Adrenal gland (tissue), 12 donors: ENCODE data around the gene HIRIP3. TPM values are rescaled to one million over a fixed set of nuclear protein-coding genes. Genes with fewer than 3 reads are reported as not detected.
A peak's percentile ranks its signal among the peaks of the same experiment; 100 is the strongest.

Experiments
- DNase-seq, 7 donors: peaks; one replicate each; pipeline ENCODE4 v3.0.0-alpha.2; 2019 to 2020
- H3K27ac ChIP-seq, 5 donors: fragments of 200-600 bp; sonication (generic) in 4 of 5; 1 replicate in 3 of 5; 2 replicates in 2 of 5; pipeline versions ENCODE4 v1.5.1 to v1.8.0; 2016 to 2020; ENCODE audit warnings: mild to moderate bottlenecking in 1 of 5
- H3K27me3 ChIP-seq: fragments of 200-600 bp; 2 replicates; pipeline ENCODE4 v1.8.0; 2021
- H3K36me3 ChIP-seq, 2 donors: fragments of 200-600 bp; replicated peaks in 1 of 2; 1 replicate in 1 of 2; 2 replicates in 1 of 2; pipeline versions ENCODE4 v1.5.1 to v1.8.0; 2018 to 2022
- H3K4me1 ChIP-seq, 2 donors: fragments of 200-600 bp; replicated peaks in 1 of 2; 1 replicate in 1 of 2; 2 replicates in 1 of 2; pipeline versions ENCODE4 v1.5.1 to v1.8.0; 2018 to 2021
- H3K4me3 ChIP-seq, 4 donors: fragments of 200-600 bp; sonication (generic) in 3 of 4; one replicate each; pipeline ENCODE4 v1.5.1; 2016 to 2018
- H3K9me3 ChIP-seq, 3 donors: fragments of 200-600 bp; sonication (generic) in 1 of 3; replicated peaks in 1 of 3; 1 replicate in 2 of 3; 2 replicates in 1 of 3; pipeline versions ENCODE4 v1.5.1 to v1.8.0; 2016 to 2021
- POLR2A ChIP-seq, 2 donors: fragments of 450-650 bp; IDR thresholded peaks; one replicate each; pipeline ENCODE4 v1.6.1; 2017; ENCODE audit warnings: antibody characterized with exemption in 2 of 2, mild to moderate bottlenecking in 2 of 2, moderate library complexity in 1 of 2
- WGBS, 4 donors: extraction: QIAGEN DNeasy Blood & Tissue Kit in 2 of 4; methylation state at CpG; one replicate each; pipeline versions ENCODE4 v1.1.5 to v1.1.7; 2013 to 2017; 5-methylcytosine and 5-hydroxymethylcytosine counted together
- intact Hi-C, 2 donors: fragments of 100-400 bp; cut with DNase I; formaldehyde crosslinking; loops; one replicate each; pipeline versions ENCODE4 v1.14.1 to v1.15.0; 2022 to 2023
- polyA plus RNA-seq, 3 donors: library from polyadenylated mRNA; stranded (reverse); fragments of 200-250 nt in 2 of 3; fragments of 350-450 nt in 1 of 3; fragmentation: Illumina TruSeq in 1 of 3; extraction: RNeasy Lipid Tissue Mini Kit (QIAGEN cat#74804) in 1 of 3; gene quantifications; one replicate each; pipeline ENCODE4 v1.2.3, GENCODE V29; 2013 to 2014
- total RNA-seq, 9 donors: library from RNA; depleted of rRNA in 4 of 9; stranded (reverse); fragments of >200 nt in 4 of 9; fragments of 120-200 nt in 1 of 9; fragmentation: NEBNext Ultra II Directional in 1 of 9; extraction: Animal tissue kit (Norgen Biotek cat#: 25700) in 1 of 9; gene quantifications; one replicate each; pipeline versions ENCODE4 v1.1.0 to v1.2.4, GENCODE V29; 2013 to 2023
- TF ChIP-seq, protein P1 (sequence below), 6 experiments: fragments of 450-650 bp in 4 of 6; fragments of 200-600 bp in 2 of 6; sonication (generic) in 1 of 6; IDR thresholded peaks; 1 replicate in 5 of 6; 2 replicates in 1 of 6; pipeline versions ENCODE4 v1.5.1 to v1.8.0; 2016 to 2021; ENCODE audit warnings: antibody characterized with exemption in 6 of 6, mild to moderate bottlenecking in 2 of 6, moderate library complexity in 1 of 6
- donor health status: healthy with polysubstance abuse.
- donor health status: Bipolar disorder and iron deficiency.
- donor health status: DM: yes; HTN: yes; CAD: no.
- donor health status: DM: no; HTN: no; CAD: no.
- donor health status: DM: no; HTN: no; CAD: no.
- donor health status: DM: yes; HTN: yes; CAD: no.

The HIRIP3 gene
- total and polyA plus RNA-seq, 12 donors: 11.0 to 35.0 (median 19.1) TPM

DNA sequence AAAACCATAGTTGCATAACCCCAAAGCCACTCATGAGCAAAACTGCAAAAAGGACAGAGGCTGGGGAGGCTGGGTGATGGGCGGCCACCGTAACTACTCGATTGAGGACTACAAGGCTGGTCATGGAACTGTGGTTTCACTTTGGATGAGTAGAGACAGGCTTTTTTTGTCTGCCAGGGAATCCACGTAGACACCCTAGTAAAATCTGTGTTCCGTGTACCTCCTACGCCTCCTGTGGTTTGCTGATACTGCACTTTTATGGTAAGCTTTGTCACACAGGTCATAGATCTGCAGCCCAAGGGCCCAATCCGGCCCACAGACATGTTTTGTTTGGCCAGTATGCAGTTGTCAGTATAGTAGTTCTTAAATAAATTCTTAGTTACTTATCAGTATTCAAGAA lies 37.9 kb upstream of the HIRIP3 start:
- TF ChIP-seq, protein P1, sequence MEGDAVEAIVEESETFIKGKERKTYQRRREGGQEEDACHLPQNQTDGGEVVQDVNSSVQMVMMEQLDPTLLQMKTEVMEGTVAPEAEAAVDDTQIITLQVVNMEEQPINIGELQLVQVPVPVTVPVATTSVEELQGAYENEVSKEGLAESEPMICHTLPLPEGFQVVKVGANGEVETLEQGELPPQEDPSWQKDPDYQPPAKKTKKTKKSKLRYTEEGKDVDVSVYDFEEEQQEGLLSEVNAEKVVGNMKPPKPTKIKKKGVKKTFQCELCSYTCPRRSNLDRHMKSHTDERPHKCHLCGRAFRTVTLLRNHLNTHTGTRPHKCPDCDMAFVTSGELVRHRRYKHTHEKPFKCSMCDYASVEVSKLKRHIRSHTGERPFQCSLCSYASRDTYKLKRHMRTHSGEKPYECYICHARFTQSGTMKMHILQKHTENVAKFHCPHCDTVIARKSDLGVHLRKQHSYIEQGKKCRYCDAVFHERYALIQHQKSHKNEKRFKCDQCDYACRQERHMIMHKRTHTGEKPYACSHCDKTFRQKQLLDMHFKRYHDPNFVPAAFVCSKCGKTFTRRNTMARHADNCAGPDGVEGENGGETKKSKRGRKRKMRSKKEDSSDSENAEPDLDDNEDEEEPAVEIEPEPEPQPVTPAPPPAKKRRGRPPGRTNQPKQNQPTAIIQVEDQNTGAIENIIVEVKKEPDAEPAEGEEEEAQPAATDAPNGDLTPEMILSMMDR (IDR thresholded peaks at IDR 0.05): no peak
- TF ChIP-seq POLR2A (IDR thresholded peaks at IDR 0.05): no peak
- no peaks in the 10 kb centered on the region for H3K9me3 ChIP-seq
- no peak overlapping the region for H3K27ac ChIP-seq
- no peak overlapping the region for H3K4me3 ChIP-seq
- peaks cover 0 to 6% of the 10 kb centered on the region in 2 donors for H3K4me1 ChIP-seq
- WGBS, 4 donors: 63 to 78% (median 70%) methylated on average over 7 of the region's 7 CpGs
- peaks cover 19% of the 10 kb centered on the region for H3K27me3 ChIP-seq
- no peak for DNase-seq
- intact Hi-C loops: no loop called here
- H3K36me3 ChIP-seq: no peaks in the 10 kb centered on the region

DNA sequence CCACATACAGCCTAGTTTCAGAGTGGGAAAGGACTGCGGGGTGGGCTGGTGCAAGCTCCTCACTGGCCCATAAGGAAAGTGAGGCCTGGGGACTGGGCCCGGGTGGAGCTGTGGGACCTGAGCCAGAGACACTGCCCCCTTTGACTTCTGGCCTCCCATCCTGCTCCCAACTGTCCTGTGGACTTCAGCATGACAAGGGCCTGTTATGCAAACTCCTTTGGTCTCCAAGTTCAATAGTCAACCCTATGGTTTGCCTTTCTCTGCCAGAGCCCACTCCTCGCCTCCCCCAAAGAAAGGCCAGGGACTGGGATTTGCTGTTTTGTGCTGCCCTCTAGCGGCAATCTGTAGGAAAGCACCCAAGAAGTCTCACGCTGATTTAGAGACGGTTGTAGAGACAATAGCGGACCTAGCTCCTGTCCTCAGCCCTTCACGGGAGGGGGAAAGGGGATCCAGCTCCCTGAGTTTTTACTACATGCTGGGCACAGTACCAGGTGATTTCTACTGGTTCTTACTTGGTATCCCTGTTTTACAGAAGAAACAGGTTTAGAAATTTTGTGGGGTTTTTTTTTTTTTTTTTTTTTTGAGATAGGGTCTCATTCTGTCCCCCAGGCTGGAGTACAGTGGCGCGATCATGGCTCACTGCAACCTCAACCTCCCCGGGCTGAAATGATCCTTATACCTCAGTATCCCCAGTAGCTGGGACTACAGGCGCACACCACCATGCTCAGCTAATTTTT lies 36.8 kb upstream of the HIRIP3 start:
- no peak overlapping the region for H3K4me3 ChIP-seq
- intact Hi-C loops: no loop called here
- no peak overlapping the region for H3K27ac ChIP-seq
- H3K9me3 ChIP-seq: no peaks in the 10 kb centered on the region
- TF ChIP-seq, protein P1 (IDR thresholded peaks at IDR 0.05): peak; percentile 41 to 66 (median 58)
- TF ChIP-seq POLR2A (IDR thresholded peaks at IDR 0.05): no peak
- H3K36me3 ChIP-seq: no peaks in the 10 kb centered on the region
- H3K4me1 ChIP-seq: peaks cover 0 to 6% of the 10 kb centered on the region in 2 donors
- 24 to 27% (median 25%) methylated on average over 11 to 12 of the region's 12 CpGs for WGBS, 4 donors
- DNase-seq: peak in 5 of 7 donors; percentile 33 to 84 (median 52)
- H3K27me3 ChIP-seq: peaks cover 19% of the 10 kb centered on the region

DNA sequence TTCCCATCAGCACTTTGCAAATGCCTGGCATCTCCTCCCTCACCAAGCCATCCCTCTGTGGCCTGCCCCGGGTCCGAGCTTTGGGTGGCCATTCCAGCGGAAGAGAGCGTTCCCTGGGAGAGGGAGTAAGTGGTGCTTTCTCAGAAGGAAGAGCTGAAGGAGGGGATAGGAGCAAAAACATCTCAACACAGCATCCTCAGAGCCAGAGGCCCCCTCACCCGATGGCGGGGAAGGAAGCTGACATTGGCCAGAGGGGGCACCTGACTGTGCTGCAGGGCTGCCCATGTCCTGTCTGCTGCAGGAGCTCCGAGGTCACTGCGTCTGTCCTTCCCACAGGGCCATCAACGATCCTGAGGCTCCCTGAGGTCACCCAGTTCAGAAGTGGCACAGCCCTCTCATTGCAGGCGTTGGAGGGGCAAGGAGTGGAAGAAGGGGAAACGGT lies 36.1 kb upstream of the HIRIP3 start:
- Histone ChIP-seq H3K36me3 (no peaks in the 10 kb centered on the region), H3K4me3 (no peak overlapping the region), H3K27me3 (peaks cover 19% of the 10 kb centered on the region), H3K4me1 (peaks cover 0 to 6% of the 10 kb centered on the region in 2 donors), H3K9me3 (no peaks in the 10 kb centered on the region), H3K27ac (no peak overlapping the region)
- TF ChIP-seq, protein P1 (IDR thresholded peaks at IDR 0.05): no peak
- no peak for TF ChIP-seq POLR2A (IDR thresholded peaks at IDR 0.05)
- 18 to 28% (median 23%) methylated on average over 5 to 11 of the region's 11 CpGs for WGBS, 4 donors
- intact Hi-C loops: no loop called here
- DNase-seq: no peak

DNA sequence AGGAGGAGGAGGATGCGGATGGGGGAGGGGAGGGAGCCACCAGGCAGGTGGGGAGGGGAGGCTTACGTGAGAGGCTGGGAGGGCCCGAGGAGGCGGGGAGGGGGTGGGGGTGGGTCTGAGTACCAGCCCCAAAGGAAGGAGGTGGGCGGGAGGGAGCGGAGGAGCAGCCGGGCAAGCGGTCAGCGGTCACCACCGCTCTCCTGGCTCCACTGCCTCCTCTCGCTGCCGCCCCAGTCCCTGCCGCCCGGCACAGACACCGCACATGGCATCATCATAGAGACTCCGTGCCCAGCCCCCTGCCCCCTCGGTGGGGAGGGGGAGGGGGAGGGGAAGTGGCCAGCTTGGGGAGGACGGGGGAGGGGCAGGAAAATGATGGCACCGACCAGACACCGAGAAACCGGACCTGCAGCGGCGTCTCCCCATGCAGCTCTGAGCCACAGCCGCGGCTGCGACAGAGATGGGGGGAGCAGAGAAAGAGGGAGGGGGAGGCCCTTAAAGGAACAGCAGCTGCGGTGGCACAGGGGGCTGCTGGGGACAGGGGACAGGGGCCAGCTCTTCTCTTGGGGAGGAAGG lies 35.5 kb upstream of the HIRIP3 start, which contains the start of gene TLCD3B:
Gene TLCD3B, minus strand, starts transcription at position 431 of the 573 bp plus-strand sequence. CDS start 744 bp downstream, outside the sequence.
- Histone ChIP-seq H3K4me1 (peaks cover 0 to 6% of the 10 kb centered on the region in 2 donors), H3K27ac (peak within 1 kb of the TSS in 1 of 5 donors; percentile 30), H3K36me3 (no peaks in the 10 kb centered on the region), H3K4me3 (no peak within 1 kb of the TSS), H3K9me3 (no peaks in the 10 kb centered on the region), H3K27me3 (peaks cover 19% of the 10 kb centered on the region)
- TF ChIP-seq, protein P1 (IDR thresholded peaks at IDR 0.05): no peak
- TF ChIP-seq POLR2A (IDR thresholded peaks at IDR 0.05): no peak
- intact Hi-C loops: no loop called here
- 1 to 2% (median 1%) methylated on average over 9 to 27 of the region's 27 CpGs for WGBS, 4 donors
- DNase-seq: no peak
